K562 (cell line): Measurements from ENCODE around the gene ACBD6. TPM values are rescaled to one million over a fixed set of nuclear protein-coding genes. Genes with fewer than 3 reads are reported as not detected.

Experiments
- NFIC ChIP-seq: fragments of 450-650 bp; IDR thresholded peaks from 2 replicates; pipeline ENCODE4 v1.6.1; 2017; ENCODE audit warnings: mild to moderate bottlenecking, inconsistent platforms
- polyA plus RNA-seq, 8 experiments: library from polyadenylated mRNA; depleted of rRNA in 4 of 8; stranded (reverse) in 5 of 8; unstranded in 3 of 8; fragments of >200 nt; fragmentation: Nextera tagmentation in 2 of 8; fragmentation: Illumina TruSeq in 1 of 8; extraction: Ambion mirVana in 2 of 8; extraction: Trizol in 1 of 8; gene quantifications; 2 replicates each; pipeline versions ENCODE4 v1.2.1 to v1.2.3, GENCODE V29; 2011 to 2014; ENCODE audit warnings: inconsistent platforms in 1 of 8, missing spikeins in 1 of 8
- total RNA-seq, 7 experiments: library from RNA; depleted of rRNA in 6 of 7; stranded (reverse); fragments of >200 nt in 6 of 7; fragmentation: Illumina TruSeq in 2 of 7; extraction: Trizol in 2 of 7; gene quantifications; 2 replicates each; pipeline versions ENCODE4 v1.2.1 to v1.2.3, GENCODE V29; 2011 to 2021; ENCODE audit warnings: low replicate concordance in 1 of 7
- TF ChIP-seq, protein P1 (sequence below): fragments of 450-650 bp; formaldehyde crosslinking; IDR thresholded peaks from 2 replicates; pipeline ENCODE4 v1.4.0; 2020; ENCODE audit warnings: mild to moderate bottlenecking, mixed read lengths
- TF ChIP-seq, protein P2 (sequence below): fragments of 200-800 bp; sonication (Bioruptor generic); IDR thresholded peaks from 2 replicates; pipeline ENCODE4 v1.6.1; 2017; ENCODE audit warnings: missing genetic modification characterization, missing compliant biosample characterization
- TF ChIP-seq, protein P3 (sequence below): fragments of 450-650 bp; IDR thresholded peaks from 2 replicates; pipeline ENCODE4 v1.6.1; 2016; ENCODE audit warnings: borderline replicate concordance

ACBD6 gene
- total and polyA plus RNA-seq, 9 of the 15 experiments (the other 6 are each of a cell fraction or from before 2014, with no cell fraction given), result 16.9 to 107 (median 77.7) TPM

DNA sequence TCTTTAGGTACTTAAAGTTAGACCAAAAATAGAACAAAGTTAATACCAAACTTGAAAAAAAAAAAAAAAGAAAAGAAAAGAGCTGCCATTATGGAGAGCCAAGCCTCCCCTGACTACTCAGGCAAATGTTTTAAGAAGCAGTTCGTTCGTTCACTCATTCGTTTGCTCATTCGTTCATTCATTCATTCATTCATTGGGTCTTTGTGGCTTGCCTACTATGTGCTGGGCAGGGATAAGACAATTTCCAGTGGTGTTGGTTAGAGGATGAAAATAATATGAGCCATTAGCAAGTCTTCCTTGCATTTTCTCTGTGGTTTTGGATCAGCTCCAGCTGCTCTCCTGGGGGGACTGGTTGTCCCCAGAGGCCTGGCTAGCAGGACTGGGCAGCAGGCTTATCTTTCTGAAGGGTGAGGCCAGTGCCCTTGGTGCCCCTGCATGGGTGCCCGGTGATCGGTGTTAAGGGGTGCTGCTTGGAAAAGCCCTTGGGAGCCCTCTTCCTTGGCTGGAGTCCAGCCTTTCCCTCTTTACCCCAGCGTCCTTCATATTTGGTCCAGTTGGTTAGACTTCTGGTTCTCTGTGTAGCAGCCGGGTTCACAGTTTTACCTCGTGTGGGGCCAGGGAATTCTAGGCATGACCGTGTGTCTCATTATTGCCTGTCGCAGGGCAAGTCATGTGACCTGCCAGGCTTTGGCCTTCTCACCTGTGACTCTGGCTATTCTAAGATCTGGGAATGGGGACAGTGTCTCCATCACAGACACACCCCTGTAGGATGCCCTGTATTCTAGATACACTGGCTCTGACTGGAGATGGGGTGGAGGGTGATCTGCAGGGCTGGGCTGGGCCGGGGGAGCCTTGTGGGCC is 239.5 kb downstream of the ACBD6 start (continued):
- TF ChIP-seq, protein P1, sequence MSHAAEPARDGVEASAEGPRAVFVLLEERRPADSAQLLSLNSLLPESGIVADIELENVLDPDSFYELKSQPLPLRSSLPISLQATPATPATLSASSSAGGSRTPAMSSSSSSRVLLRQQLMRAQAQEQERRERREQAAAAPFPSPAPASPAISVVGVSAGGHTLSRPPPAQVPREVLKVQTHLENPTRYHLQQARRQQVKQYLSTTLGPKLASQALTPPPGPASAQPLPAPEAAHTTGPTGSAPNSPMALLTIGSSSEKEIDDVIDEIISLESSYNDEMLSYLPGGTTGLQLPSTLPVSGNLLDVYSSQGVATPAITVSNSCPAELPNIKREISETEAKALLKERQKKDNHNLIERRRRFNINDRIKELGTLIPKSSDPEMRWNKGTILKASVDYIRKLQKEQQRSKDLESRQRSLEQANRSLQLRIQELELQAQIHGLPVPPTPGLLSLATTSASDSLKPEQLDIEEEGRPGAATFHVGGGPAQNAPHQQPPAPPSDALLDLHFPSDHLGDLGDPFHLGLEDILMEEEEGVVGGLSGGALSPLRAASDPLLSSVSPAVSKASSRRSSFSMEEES (CRISPR knock-in tag), result peak; percentile 81
- TF ChIP-seq, protein P2, sequence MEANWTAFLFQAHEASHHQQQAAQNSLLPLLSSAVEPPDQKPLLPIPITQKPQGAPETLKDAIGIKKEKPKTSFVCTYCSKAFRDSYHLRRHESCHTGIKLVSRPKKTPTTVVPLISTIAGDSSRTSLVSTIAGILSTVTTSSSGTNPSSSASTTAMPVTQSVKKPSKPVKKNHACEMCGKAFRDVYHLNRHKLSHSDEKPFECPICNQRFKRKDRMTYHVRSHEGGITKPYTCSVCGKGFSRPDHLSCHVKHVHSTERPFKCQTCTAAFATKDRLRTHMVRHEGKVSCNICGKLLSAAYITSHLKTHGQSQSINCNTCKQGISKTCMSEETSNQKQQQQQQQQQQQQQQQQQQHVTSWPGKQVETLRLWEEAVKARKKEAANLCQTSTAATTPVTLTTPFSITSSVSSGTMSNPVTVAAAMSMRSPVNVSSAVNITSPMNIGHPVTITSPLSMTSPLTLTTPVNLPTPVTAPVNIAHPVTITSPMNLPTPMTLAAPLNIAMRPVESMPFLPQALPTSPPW (CRISPR knock-in tag), result no peak
- peak; percentile 58 for TF ChIP-seq NFIC
- TF ChIP-seq, protein P3, sequence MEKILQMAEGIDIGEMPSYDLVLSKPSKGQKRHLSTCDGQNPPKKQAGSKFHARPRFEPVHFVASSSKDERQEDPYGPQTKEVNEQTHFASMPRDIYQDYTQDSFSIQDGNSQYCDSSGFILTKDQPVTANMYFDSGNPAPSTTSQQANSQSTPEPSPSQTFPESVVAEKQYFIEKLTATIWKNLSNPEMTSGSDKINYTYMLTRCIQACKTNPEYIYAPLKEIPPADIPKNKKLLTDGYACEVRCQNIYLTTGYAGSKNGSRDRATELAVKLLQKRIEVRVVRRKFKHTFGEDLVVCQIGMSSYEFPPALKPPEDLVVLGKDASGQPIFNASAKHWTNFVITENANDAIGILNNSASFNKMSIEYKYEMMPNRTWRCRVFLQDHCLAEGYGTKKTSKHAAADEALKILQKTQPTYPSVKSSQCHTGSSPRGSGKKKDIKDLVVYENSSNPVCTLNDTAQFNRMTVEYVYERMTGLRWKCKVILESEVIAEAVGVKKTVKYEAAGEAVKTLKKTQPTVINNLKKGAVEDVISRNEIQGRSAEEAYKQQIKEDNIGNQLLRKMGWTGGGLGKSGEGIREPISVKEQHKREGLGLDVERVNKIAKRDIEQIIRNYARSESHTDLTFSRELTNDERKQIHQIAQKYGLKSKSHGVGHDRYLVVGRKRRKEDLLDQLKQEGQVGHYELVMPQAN, result no peak
